CD4-positive, alpha-beta T cell treated with Interleukin-10 for 1 hour (primary cell): Measurements from ENCODE around the gene TCTN3.
"Not testable (repeated sequence)": the region's sequence is repeated elsewhere in the genome, so short reads cannot be mapped to it uniquely, and the experiment has no call there.

Source experiments
- DNase-seq: peaks from one replicate; pipeline ENCODE4 v3.0.0-alpha.2; 2020

Gene TCTN3

DNA sequence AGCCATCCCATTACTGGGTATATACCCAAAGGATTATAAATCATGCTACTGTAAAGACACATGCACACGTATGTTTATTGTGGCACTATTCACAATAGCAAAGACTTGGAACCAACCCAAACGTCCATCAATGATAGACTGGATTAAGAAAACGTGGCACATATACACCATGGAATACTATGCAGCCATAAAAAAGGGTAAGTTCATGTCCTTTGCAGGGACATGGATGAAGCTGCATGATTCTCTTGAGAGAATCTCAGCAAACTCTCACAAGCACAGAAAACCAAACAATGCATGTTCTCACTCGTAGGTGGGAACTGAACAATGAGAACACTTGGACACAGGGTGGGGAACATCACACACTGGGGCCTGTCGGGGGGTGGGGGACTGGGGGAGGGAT, 73.3 kb downstream of the TCTN3 start:
- DNase-seq = not testable (repeated sequence)

DNA sequence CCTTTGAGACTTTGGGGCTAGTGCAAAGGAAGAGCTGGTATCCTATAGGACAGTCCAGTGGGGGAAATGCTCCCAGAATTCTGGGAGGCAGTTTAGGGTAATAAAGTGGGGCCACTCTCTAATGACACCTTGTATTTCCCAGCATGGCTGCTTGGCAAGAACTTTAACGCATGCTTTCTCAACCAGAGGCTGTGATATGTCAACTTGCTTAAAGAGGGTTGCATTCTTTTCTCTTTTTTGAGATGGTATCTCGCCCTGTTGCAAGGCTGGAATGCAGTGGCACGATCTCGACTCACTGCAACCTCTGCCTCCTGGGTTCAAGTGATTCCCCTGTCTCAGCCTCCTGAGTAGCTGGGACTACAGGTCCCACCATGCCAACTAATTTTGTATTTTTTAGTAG, 75.6 kb downstream of the TCTN3 start:
- DNase-seq = no peak

DNA sequence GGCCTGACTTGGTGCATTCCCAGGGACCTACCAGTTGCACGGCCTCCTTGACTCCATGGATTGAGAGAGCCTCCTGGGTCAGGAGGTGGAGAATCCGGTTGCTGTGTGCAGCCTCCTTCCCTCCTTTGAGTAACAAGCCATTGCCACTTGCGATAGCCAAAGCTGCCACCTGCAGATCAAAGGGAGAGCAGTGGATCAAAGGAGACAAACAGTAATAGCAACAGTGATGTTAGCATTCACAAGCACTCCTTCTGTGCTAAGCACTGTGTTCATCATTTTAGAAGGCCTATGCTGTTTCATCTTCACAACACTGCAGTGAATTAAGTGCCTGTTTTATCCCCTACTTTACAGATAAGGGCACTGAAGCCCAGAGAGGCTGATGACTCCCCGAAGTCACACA, 77.3 kb downstream of the TCTN3 start:
- DNase-seq = no peak
